HCT116 (cell line): ENCODE results near the gene DLX4.

Source experiments
- EZH2phosphoT487 ChIP-seq: fragments of 200-600 bp; IDR thresholded peaks from 2 replicates; pipeline ENCODE4 v1.6.1; 2018; ENCODE audit warnings: antibody characterized with exemption, borderline replicate concordance
- SP1 ChIP-seq: IDR thresholded peaks from 2 replicates; pipeline ENCODE4 v1.6.1; 2012; ENCODE audit warnings: low read depth
- TF ChIP-seq, protein P1 (sequence below), 3 experiments: fragments of 200-600 bp in 1 of 3; sonication (generic) in 1 of 3; IDR thresholded peaks in 2 of 3; conservative IDR thresholded peaks in 1 of 3; 2 replicates each; pipeline ENCODE4 v1.5.1; 2012 to 2017; ENCODE audit warnings: low read depth in 2 of 3, low read length in 2 of 3, antibody characterized with exemption in 1 of 3, borderline replicate concordance in 1 of 3, control low read depth in 1 of 3, mild to moderate bottlenecking in 1 of 3, mixed read lengths in 1 of 3, mixed run types in 1 of 3, moderate library complexity in 1 of 3; ENCODE audit not compliant: insufficient read depth in 1 of 3

DNA sequence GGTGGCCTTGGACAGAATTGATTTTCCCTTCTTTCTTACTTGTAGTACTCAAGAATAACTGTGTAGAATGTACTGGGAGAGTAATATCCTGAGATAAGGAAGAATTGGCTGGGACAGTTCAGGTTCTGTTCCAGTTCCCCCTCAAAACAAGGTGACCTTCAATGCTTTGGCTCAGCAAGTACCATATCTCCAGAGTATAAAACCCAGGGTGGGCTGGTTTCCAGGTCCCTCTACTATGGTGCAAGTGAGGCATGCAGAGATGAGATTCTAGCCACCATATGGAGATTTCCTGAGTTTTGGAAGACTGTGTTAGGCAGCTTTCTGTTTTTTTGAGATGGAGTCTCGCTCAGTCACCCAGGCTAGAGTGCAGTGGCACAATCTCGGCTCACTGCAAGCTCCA, 44.1 kb downstream of the DLX4 start:
- TF ChIP-seq EZH2phosphoT487 (no peak), SP1 (no peak)
- TF ChIP-seq, protein P1, sequence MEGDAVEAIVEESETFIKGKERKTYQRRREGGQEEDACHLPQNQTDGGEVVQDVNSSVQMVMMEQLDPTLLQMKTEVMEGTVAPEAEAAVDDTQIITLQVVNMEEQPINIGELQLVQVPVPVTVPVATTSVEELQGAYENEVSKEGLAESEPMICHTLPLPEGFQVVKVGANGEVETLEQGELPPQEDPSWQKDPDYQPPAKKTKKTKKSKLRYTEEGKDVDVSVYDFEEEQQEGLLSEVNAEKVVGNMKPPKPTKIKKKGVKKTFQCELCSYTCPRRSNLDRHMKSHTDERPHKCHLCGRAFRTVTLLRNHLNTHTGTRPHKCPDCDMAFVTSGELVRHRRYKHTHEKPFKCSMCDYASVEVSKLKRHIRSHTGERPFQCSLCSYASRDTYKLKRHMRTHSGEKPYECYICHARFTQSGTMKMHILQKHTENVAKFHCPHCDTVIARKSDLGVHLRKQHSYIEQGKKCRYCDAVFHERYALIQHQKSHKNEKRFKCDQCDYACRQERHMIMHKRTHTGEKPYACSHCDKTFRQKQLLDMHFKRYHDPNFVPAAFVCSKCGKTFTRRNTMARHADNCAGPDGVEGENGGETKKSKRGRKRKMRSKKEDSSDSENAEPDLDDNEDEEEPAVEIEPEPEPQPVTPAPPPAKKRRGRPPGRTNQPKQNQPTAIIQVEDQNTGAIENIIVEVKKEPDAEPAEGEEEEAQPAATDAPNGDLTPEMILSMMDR (IDR thresholded peaks at IDR 0.05 in 2 of 3, conservative IDR thresholded peaks at IDR 0.05 in 1 of 3; ENCODE audit: borderline replicate concordance in 1 of 3, insufficient read depth in 1 of 3, low read depth in 2 of 3, low read length in 2 of 3), result no peak
